ENCODE measurements around the gene C10orf143. TPM values are rescaled to one million over a fixed set of nuclear protein-coding genes. Genes with fewer than 3 reads are reported as not detected.

Gene C10orf143
- total and polyA plus RNA-seq, 7 experiments from 2014 or later, result 2.6 to 36.5 (median 11.6) TPM

DNA sequence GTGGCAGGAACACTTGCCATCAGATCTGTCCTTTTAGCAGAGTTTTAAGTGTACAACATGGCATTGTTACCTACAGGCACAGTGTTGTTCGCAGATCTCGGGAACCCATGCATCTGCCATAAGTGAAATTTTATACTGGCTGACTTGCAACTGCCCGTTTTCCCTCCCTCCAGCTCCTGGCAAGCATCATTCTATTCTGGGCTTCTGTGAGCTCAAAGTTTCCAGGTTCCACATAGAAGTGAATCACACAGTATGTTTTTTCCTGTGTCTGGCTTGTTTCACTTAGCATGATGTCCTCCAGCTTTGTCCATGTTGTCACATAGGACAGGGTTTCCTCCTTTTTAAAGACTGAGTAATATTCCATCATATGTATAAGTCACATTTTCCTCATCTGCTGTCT, 56.6 kb downstream of the C10orf143 start:
- intact Hi-C loops (cut with micrococcal nuclease), result no loop called here
- no peaks in the 10 kb centered on the region for H3K4me1 Mint-ChIP-seq
- ChIA-PET CTCF (no interaction called here), POLR2A (no interaction called here)
- ATAC-seq, result no peak
- H3K9me3 Mint-ChIP-seq, result peaks cover 0 to 3% (median 0%) of the 10 kb centered on the region in 11 donors
- no peak overlapping the region for H3K4me3 Mint-ChIP-seq
- no peaks in the 10 kb centered on the region for H3K9me3 ChIP-seq (ENCODE audit: control insufficient read depth in 2 of 3, low read length in 3 of 3)
- DNase-seq, result no peak
- no peaks in the 10 kb centered on the region for H3K36me3 ChIP-seq (ENCODE audit: control insufficient read depth in 2 of 3, insufficient read depth in 3 of 3, low read length in 3 of 3)
- H3K4me1 ChIP-seq (ENCODE audit: control insufficient read depth in 2 of 2, insufficient read depth in 2 of 2, low read length in 2 of 2), result no peaks in the 10 kb centered on the region
- no peak overlapping the region for H3K27ac Mint-ChIP-seq
- no peak overlapping the region for H3K27ac ChIP-seq (ENCODE audit: low read depth, low read length)
- H3K27me3 ChIP-seq (ENCODE audit: control insufficient read depth in 2 of 2, insufficient read depth in 2 of 2, low read length in 2 of 2), result no peaks in the 10 kb centered on the region
- peaks cover 0 to 4% (median 0%) of the 10 kb centered on the region in 5 donors for H3K27me3 Mint-ChIP-seq
- H3K36me3 Mint-ChIP-seq, result peaks cover 0 to 14% (median 7%) of the 10 kb centered on the region in 5 donors
- H3K4me3 ChIP-seq (ENCODE audit: low read length), result no peak overlapping the region

DNA sequence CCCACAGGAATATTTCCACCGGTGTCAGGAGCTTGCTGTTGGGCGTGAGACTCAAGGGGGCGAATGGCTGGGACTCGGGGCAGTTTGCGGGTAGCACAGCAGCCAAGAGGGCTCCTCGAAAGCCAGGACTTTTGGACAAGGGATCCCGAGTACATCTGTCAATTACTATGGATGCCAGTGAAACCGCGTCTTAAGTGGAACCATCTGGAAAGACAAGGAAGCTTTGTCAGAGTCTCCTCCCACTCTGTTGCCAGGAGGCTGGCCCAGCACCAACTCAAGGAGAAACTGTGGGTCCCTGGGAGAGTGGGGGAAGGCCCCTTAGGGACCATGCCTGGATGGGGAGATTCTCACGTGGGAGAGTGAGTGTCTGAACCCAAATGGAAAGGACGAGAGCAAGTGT, 57.1 kb downstream of the C10orf143 start:
- Mint-ChIP-seq H3K9me3 (peaks cover 0 to 3% (median 0%) of the 10 kb centered on the region in 11 donors), H3K4me3 (no peak overlapping the region), H3K4me1 (no peaks in the 10 kb centered on the region), H3K27ac (no peak overlapping the region), H3K27me3 (peaks cover 0 to 4% (median 0%) of the 10 kb centered on the region in 5 donors), H3K36me3 (peaks cover 0 to 14% (median 7%) of the 10 kb centered on the region in 5 donors)
- ChIA-PET CTCF (no interaction called here), POLR2A (no interaction called here)
- DNase-seq (no peak), ATAC-seq (no peak)
- Histone ChIP-seq H3K4me3 (ENCODE audit: low read length) (no peak overlapping the region), H3K27ac (ENCODE audit: low read depth, low read length) (no peak overlapping the region), H3K9me3 (ENCODE audit: control insufficient read depth in 2 of 3, low read length in 3 of 3) (no peaks in the 10 kb centered on the region), H3K27me3 (ENCODE audit: control insufficient read depth in 2 of 2, insufficient read depth in 2 of 2, low read length in 2 of 2) (no peaks in the 10 kb centered on the region), H3K36me3 (ENCODE audit: control insufficient read depth in 2 of 3, insufficient read depth in 3 of 3, low read length in 3 of 3) (no peaks in the 10 kb centered on the region), H3K4me1 (ENCODE audit: control insufficient read depth in 2 of 2, insufficient read depth in 2 of 2, low read length in 2 of 2) (no peaks in the 10 kb centered on the region)
- intact Hi-C loops (cut with micrococcal nuclease), result no loop called here

DNA sequence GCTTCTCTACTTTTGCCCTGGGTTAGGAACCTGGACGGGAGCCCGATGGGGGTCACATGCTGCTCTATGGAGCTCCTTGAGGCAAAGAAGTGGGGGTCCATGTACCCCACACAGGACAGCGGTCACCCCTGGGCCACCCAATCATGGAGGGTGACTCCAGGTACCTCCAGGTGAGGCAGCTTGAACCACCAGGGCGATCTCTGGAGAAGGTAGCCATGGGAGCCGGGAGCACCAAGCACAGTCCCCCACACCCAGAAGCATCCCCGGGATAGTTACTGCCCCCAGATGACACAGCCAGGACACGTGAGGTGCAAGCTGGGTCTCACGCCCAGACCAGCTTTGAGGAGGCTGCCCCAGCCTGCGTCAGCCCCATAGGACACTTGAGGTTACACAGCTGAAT, 58.4 kb downstream of the C10orf143 start:
- H3K27ac Mint-ChIP-seq, result no peak overlapping the region
- H3K27ac ChIP-seq (ENCODE audit: low read depth, low read length), result no peak overlapping the region
- POLR2A ChIA-PET, result no interaction called here

DNA sequence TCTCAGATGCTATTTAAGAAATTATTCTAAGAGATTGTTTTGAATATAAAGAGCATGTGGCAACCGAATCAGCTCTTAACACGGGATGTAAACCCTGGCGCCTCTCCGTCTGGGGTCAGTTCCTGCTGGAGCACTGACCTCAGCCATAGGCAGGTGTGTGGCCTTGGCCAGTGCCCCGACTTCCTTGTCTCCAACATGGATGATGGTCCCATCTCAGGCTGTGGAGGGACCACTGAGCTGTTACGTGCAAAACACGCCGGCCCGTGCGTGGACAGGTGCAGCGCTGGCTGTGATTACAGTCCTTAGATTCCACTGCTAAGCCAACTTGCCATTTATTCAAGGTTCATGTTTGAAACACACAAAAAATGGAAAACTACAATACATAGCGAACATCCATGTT, 59.9 kb downstream of the C10orf143 start:
- Mint-ChIP-seq H3K9me3 (peaks cover 0 to 3% (median 0%) of the 10 kb centered on the region in 11 donors), H3K36me3 (peaks cover 0 to 9% (median 7%) of the 10 kb centered on the region in 5 donors), H3K27ac (no peak overlapping the region), H3K4me3 (no peak overlapping the region), H3K27me3 (peaks cover 0 to 4% (median 0%) of the 10 kb centered on the region in 5 donors), H3K4me1 (no peaks in the 10 kb centered on the region)
- no peaks in the 10 kb centered on the region for H3K36me3 ChIP-seq (ENCODE audit: control insufficient read depth in 2 of 3, insufficient read depth in 3 of 3, low read length in 3 of 3)
- no peak overlapping the region for H3K4me3 ChIP-seq (ENCODE audit: low read length)
- no peak for ATAC-seq
- ChIA-PET POLR2A (no interaction called here), CTCF (no interaction called here)
- no peak for DNase-seq
- no peaks in the 10 kb centered on the region for H3K27me3 ChIP-seq (ENCODE audit: control insufficient read depth in 2 of 2, insufficient read depth in 2 of 2, low read length in 2 of 2)
- H3K9me3 ChIP-seq (ENCODE audit: control insufficient read depth in 2 of 3, low read length in 3 of 3), result no peaks in the 10 kb centered on the region
- H3K4me1 ChIP-seq (ENCODE audit: control insufficient read depth in 2 of 2, insufficient read depth in 2 of 2, low read length in 2 of 2), result no peaks in the 10 kb centered on the region
- no peak overlapping the region for H3K27ac ChIP-seq (ENCODE audit: low read depth, low read length)
- intact Hi-C loops (cut with micrococcal nuclease), result no loop called here

More for the DNA sequence above, 58.4 kb downstream of the C10orf143 start:
- Mint-ChIP-seq H3K4me3 (no peak overlapping the region), H3K27me3 (peaks cover 0 to 4% (median 0%) of the 10 kb centered on the region in 5 donors), H3K9me3 (peaks cover 0 to 3% (median 0%) of the 10 kb centered on the region in 11 donors), H3K4me1 (no peaks in the 10 kb centered on the region), H3K36me3 (peaks cover 0 to 12% (median 7%) of the 10 kb centered on the region in 5 donors)
- no peaks in the 10 kb centered on the region for H3K9me3 ChIP-seq (ENCODE audit: control insufficient read depth in 2 of 3, low read length in 3 of 3)
- intact Hi-C loops (cut with micrococcal nuclease), result no loop called here
- ATAC-seq, result no peak
- no peak for DNase-seq
- no peaks in the 10 kb centered on the region for H3K4me1 ChIP-seq (ENCODE audit: control insufficient read depth in 2 of 2, insufficient read depth in 2 of 2, low read length in 2 of 2)
- no peaks in the 10 kb centered on the region for H3K36me3 ChIP-seq (ENCODE audit: control insufficient read depth in 2 of 3, insufficient read depth in 3 of 3, low read length in 3 of 3)
- no peak overlapping the region for H3K4me3 ChIP-seq (ENCODE audit: low read length)
- no peaks in the 10 kb centered on the region for H3K27me3 ChIP-seq (ENCODE audit: control insufficient read depth in 2 of 2, insufficient read depth in 2 of 2, low read length in 2 of 2)
- CTCF ChIA-PET, result no interaction called here

DNA sequence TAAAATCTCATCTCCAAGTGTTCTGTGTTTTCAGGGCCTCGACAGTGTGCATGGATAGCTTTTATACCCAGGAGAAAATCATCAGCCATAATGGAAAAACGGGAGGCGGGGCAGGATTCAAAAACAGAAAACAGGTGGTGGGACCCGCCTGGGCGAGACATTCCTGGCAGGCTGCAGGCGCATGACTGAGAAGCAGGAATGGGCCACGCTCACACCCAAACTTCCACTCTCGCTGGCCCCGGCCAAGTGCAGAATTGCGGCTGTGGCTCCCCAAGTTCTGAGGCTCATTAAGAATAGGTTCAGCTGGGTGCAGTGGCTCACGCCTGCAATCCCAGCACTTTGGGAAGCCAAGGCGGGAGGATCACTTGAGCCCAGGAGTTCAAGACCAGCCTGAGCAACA, 60.6 kb downstream of the C10orf143 start:
- no peak for DNase-seq
- no peak overlapping the region for H3K27ac Mint-ChIP-seq
- H3K36me3 ChIP-seq (ENCODE audit: control insufficient read depth in 2 of 3, insufficient read depth in 3 of 3, low read length in 3 of 3), result no peaks in the 10 kb centered on the region
- peaks cover 0 to 4% (median 0%) of the 10 kb centered on the region in 5 donors for H3K27me3 Mint-ChIP-seq
- H3K27me3 ChIP-seq (ENCODE audit: control insufficient read depth in 2 of 2, insufficient read depth in 2 of 2, low read length in 2 of 2), result no peaks in the 10 kb centered on the region
- intact Hi-C loops (cut with micrococcal nuclease), result no loop called here
- no peak overlapping the region for H3K4me3 Mint-ChIP-seq
- ChIA-PET POLR2A (no interaction called here), CTCF (no interaction called here)
- peaks cover 0 to 3% (median 0%) of the 10 kb centered on the region in 11 donors for H3K9me3 Mint-ChIP-seq
- H3K4me3 ChIP-seq (ENCODE audit: low read length), result no peak overlapping the region
- H3K27ac ChIP-seq (ENCODE audit: low read depth, low read length), result no peak overlapping the region
- no peak for ATAC-seq
- H3K4me1 ChIP-seq (ENCODE audit: control insufficient read depth in 2 of 2, insufficient read depth in 2 of 2, low read length in 2 of 2), result no peaks in the 10 kb centered on the region
- H3K9me3 ChIP-seq (ENCODE audit: control insufficient read depth in 2 of 3, low read length in 3 of 3), result no peaks in the 10 kb centered on the region
- H3K36me3 Mint-ChIP-seq, result peaks cover 0 to 9% (median 7%) of the 10 kb centered on the region in 5 donors
- H3K4me1 Mint-ChIP-seq, result no peaks in the 10 kb centered on the region

DNA sequence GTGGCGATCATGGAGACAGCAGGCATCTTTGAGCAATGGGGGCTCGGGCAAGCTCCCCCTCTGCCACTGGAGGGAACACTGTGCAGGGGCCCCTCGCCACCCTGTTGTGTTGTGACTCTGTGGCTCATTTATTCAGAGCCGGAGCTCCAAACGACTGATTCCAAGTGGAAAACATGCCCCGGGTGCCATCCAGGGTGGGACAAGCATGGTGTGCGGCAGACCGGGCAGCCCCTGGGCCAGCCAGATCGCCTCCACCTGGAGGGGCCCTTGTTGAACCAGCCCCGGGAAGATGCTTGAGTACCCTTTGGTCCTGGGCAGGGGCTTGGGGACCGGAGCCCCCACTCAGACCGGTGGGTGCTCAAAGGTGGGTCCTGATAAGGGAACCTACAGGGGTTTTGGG, 61.4 kb downstream of the C10orf143 start:
- CTCF ChIA-PET, result interaction anchor here (1.8 kb wide), 1 partner anchor 12 kb away, joined by 4 read pairs; no protein-coding TSS in a partner anchor
- no peaks in the 10 kb centered on the region for H3K4me1 Mint-ChIP-seq
- no peak overlapping the region for H3K27ac ChIP-seq (ENCODE audit: low read depth, low read length)

DNA sequence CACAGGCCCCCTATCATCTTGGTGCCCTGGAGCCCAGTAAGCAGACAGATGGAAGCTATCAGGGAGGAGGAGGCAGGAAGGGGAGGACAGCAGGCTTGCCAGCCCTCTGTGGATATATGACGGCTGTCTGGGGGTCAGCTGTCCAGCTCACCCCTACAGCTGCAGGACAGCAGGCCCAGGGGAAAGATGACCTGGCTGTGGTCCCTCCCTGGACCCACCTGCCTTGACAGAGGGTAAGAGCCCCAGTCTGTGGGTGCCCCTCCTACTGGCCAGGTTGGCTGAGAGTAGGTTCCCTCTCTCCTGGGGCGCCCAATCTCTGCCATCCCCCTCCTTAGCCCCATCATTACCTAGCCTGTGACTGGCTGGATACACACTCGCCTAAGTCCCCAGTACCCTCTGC, 62.5 kb downstream of the C10orf143 start:
- Mint-ChIP-seq H3K36me3 (peaks cover 0 to 4% (median 3%) of the 10 kb centered on the region in 5 donors), H3K27me3 (peaks cover 5 to 18% (median 13%) of the 10 kb centered on the region in 5 donors), H3K27ac (no peak overlapping the region), H3K4me3 (no peak overlapping the region), H3K4me1 (no peaks in the 10 kb centered on the region), H3K9me3 (no peaks in the 10 kb centered on the region)
- H3K36me3 ChIP-seq (ENCODE audit: control insufficient read depth in 2 of 3, insufficient read depth in 3 of 3, low read length in 3 of 3), result no peaks in the 10 kb centered on the region
- no peak overlapping the region for H3K27ac ChIP-seq (ENCODE audit: low read depth, low read length)
- H3K4me1 ChIP-seq (ENCODE audit: control insufficient read depth in 2 of 2, insufficient read depth in 2 of 2, low read length in 2 of 2), result no peaks in the 10 kb centered on the region
- peak; percentile 4 for ATAC-seq
- H3K27me3 ChIP-seq (ENCODE audit: control insufficient read depth in 2 of 2, insufficient read depth in 2 of 2, low read length in 2 of 2), result peaks cover 0 to 3% of the 10 kb centered on the region in 2 donors
- DNase-seq, result no peak
- H3K4me3 ChIP-seq (ENCODE audit: low read length), result no peak overlapping the region
- ChIA-PET CTCF (interaction anchor here (1.8 kb wide), 1 partner anchor 11 kb away, joined by 4 read pairs; no protein-coding TSS in a partner anchor), POLR2A (no interaction called here)
- H3K9me3 ChIP-seq (ENCODE audit: control insufficient read depth in 2 of 3, low read length in 3 of 3), result no peaks in the 10 kb centered on the region
- intact Hi-C loops (cut with micrococcal nuclease), result no loop called here

More for the DNA sequence above, 61.4 kb downstream of the C10orf143 start:
- Histone ChIP-seq H3K36me3 (ENCODE audit: control insufficient read depth in 2 of 3, insufficient read depth in 3 of 3, low read length in 3 of 3) (no peaks in the 10 kb centered on the region), H3K4me3 (ENCODE audit: low read length) (no peak overlapping the region), H3K4me1 (ENCODE audit: control insufficient read depth in 2 of 2, insufficient read depth in 2 of 2, low read length in 2 of 2) (no peaks in the 10 kb centered on the region), H3K27me3 (ENCODE audit: control insufficient read depth in 2 of 2, insufficient read depth in 2 of 2, low read length in 2 of 2) (no peaks in the 10 kb centered on the region), H3K9me3 (ENCODE audit: control insufficient read depth in 2 of 3, low read length in 3 of 3) (no peaks in the 10 kb centered on the region)
- Mint-ChIP-seq H3K9me3 (no peaks in the 10 kb centered on the region), H3K27ac (no peak overlapping the region), H3K27me3 (peaks cover 0 to 6% (median 3%) of the 10 kb centered on the region in 5 donors), H3K36me3 (peaks cover 0 to 9% (median 7%) of the 10 kb centered on the region in 5 donors), H3K4me3 (no peak overlapping the region)
- POLR2A ChIA-PET, result no interaction called here
- intact Hi-C loops (cut with micrococcal nuclease), result no loop called here
- ATAC-seq, result no peak
- DNase-seq, result no peak
